ENCODE measurements around the gene MRPL28. TPM values are rescaled to one million over a fixed set of nuclear protein-coding genes. Genes with fewer than 3 reads are reported as not detected.
"Not testable (repeated sequence)": the region's sequence is repeated elsewhere in the genome, so short reads cannot be mapped to it uniquely, and the experiment has no call there.

The MRPL28 gene
- total RNA-seq, 1 donor from 2014 or later, result 112 TPM

GRCh38 chr16:360698-361336 lies 9.5 kb downstream of the MRPL28 start:
- DNase-seq (ENCODE audit: low read depth), result no peak

- no peak for DNase-seq (ENCODE audit: low read depth)
Observed at GRCh38 chr16:359871-360697, 10.3 kb downstream of the MRPL28 start.

- DNase-seq (ENCODE audit: low read depth), result no peak
Observed at GRCh38 chr16:359067-359763, 11.1 kb downstream of the MRPL28 start.

- no peak for DNase-seq (ENCODE audit: low read depth)
Observed at GRCh38 chr16:356741-357140, 13.6 kb downstream of the MRPL28 start.

- DNase-seq (ENCODE audit: low read depth), result no peak
Observed at GRCh38 chr16:354971-355461, 15.3 kb downstream of the MRPL28 start.

- no peak for DNase-seq (ENCODE audit: low read depth)
Observed at GRCh38 chr16:354291-354881, 16.0 kb downstream of the MRPL28 start.

- DNase-seq (ENCODE audit: low read depth), result no peak
Observed at GRCh38 chr16:353404-354290, 16.7 kb downstream of the MRPL28 start.

GRCh38 chr16:352547-353403 lies 17.6 kb downstream of the MRPL28 start, which contains the start of gene AXIN1:
AXIN1 (minus strand) TSS chr16:352723; CDS start chr16:347025, 5,698 bp downstream.
- DNase-seq (ENCODE audit: low read depth), result peak; percentile 87

- peak; percentile 44 for DNase-seq (ENCODE audit: low read depth)
Observed at GRCh38 chr16:351804-352520, 18.4 kb downstream of the MRPL28 start.

GRCh38 chr16:350203-350602 lies 20.1 kb downstream of the MRPL28 start:
- DNase-seq (ENCODE audit: low read depth), result no peak

- no peak for DNase-seq (ENCODE audit: low read depth)
Observed at GRCh38 chr16:349211-349610, 21.1 kb downstream of the MRPL28 start.

- not testable (repeated sequence) for DNase-seq (ENCODE audit: low read depth)
Observed at GRCh38 chr16:348495-348894, 21.8 kb downstream of the MRPL28 start.

- DNase-seq (ENCODE audit: low read depth), result no peak
Observed at GRCh38 chr16:347203-347602, 23.1 kb downstream of the MRPL28 start.

- DNase-seq (ENCODE audit: low read depth), result no peak
Observed at GRCh38 chr16:346587-346986, 23.8 kb downstream of the MRPL28 start.

- no peak for DNase-seq (ENCODE audit: low read depth)
Observed at GRCh38 chr16:345772-346171, 24.6 kb downstream of the MRPL28 start.

GRCh38 chr16:342455-343213 lies 27.7 kb downstream of the MRPL28 start:
- no peak for DNase-seq (ENCODE audit: low read depth)

GRCh38 chr16:341974-342336 lies 28.4 kb downstream of the MRPL28 start:
- not testable (repeated sequence) for DNase-seq (ENCODE audit: low read depth)
